ENCODE results near the gene DDC. TPM values are rescaled to one million over a fixed set of nuclear protein-coding genes. Genes with fewer than 3 reads are reported as not detected.

The DDC gene
- total and polyA plus RNA-seq, 4 donors = 1.6 to 2.5 (median 2.1) TPM

- no peak for DNase-seq (ENCODE audit: low read depth in 4 of 6, low spot score in 6 of 6)
- Histone ChIP-seq H3K27ac (ENCODE audit: low read depth, low read length) (no peak overlapping the region), H3K4me1 (ENCODE audit: control insufficient read depth, insufficient read depth, low read length) (peaks cover 4% of the 10 kb centered on the region), H3K9me3 (ENCODE audit: control insufficient read depth, insufficient read depth, low read length) (no peaks in the 10 kb centered on the region), H3K27me3 (ENCODE audit: control insufficient read depth, insufficient read depth, low read length) (no peaks in the 10 kb centered on the region), H3K36me3 (ENCODE audit: control insufficient read depth, insufficient read depth, low read length) (no peaks in the 10 kb centered on the region), H3K4me3 (ENCODE audit: low read depth, low read length) (no peak overlapping the region)
- WGBS (ENCODE audit: insufficient coverage) = 75% methylated on average over 2 of the region's 6 CpGs
These were observed 87.6 kb downstream of the DDC start for GRCh38 chr7:50477640-50478039.

GRCh38 chr7:50476953-50477625 is 88.1 kb downstream of the DDC start:
- no peaks in the 10 kb centered on the region for H3K36me3 ChIP-seq (ENCODE audit: control insufficient read depth, insufficient read depth, low read length)
- H3K4me1 ChIP-seq (ENCODE audit: control insufficient read depth, insufficient read depth, low read length) = peaks cover 4% of the 10 kb centered on the region
- H3K9me3 ChIP-seq (ENCODE audit: control insufficient read depth, insufficient read depth, low read length) = no peaks in the 10 kb centered on the region
- H3K27me3 ChIP-seq (ENCODE audit: control insufficient read depth, insufficient read depth, low read length) = no peaks in the 10 kb centered on the region
- DNase-seq (ENCODE audit: low read depth in 4 of 6, low spot score in 6 of 6) = no peak
- WGBS (ENCODE audit: insufficient coverage) = 96% methylated on average over 8 of the region's 9 CpGs
- H3K27ac ChIP-seq (ENCODE audit: low read depth, low read length) = no peak overlapping the region
- H3K4me3 ChIP-seq (ENCODE audit: low read depth, low read length) = no peak overlapping the region

- DNase-seq (ENCODE audit: low read depth in 4 of 6, low spot score in 6 of 6) = no peak
- H3K9me3 ChIP-seq (ENCODE audit: control insufficient read depth, insufficient read depth, low read length) = no peaks in the 10 kb centered on the region
- 22% methylated on average over 1 of the region's 4 CpGs for WGBS (ENCODE audit: insufficient coverage)
- H3K27me3 ChIP-seq (ENCODE audit: control insufficient read depth, insufficient read depth, low read length) = no peaks in the 10 kb centered on the region
- peaks cover 4% of the 10 kb centered on the region for H3K4me1 ChIP-seq (ENCODE audit: control insufficient read depth, insufficient read depth, low read length)
- H3K4me3 ChIP-seq (ENCODE audit: low read depth, low read length) = no peak overlapping the region
- H3K36me3 ChIP-seq (ENCODE audit: control insufficient read depth, insufficient read depth, low read length) = no peaks in the 10 kb centered on the region
- no peak overlapping the region for H3K27ac ChIP-seq (ENCODE audit: low read depth, low read length)
These were observed 89.9 kb downstream of the DDC start for GRCh38 chr7:50475340-50475739.

- 72% methylated on average over 7 of the region's 8 CpGs for WGBS (ENCODE audit: insufficient coverage)
- DNase-seq (ENCODE audit: low read depth in 4 of 6, low spot score in 6 of 6) = no peak
- no peaks in the 10 kb centered on the region for H3K36me3 ChIP-seq (ENCODE audit: control insufficient read depth, insufficient read depth, low read length)
- H3K4me1 ChIP-seq (ENCODE audit: control insufficient read depth, insufficient read depth, low read length) = peaks cover 4% of the 10 kb centered on the region
- no peaks in the 10 kb centered on the region for H3K9me3 ChIP-seq (ENCODE audit: control insufficient read depth, insufficient read depth, low read length)
- no peak overlapping the region for H3K4me3 ChIP-seq (ENCODE audit: low read depth, low read length)
- no peaks in the 10 kb centered on the region for H3K27me3 ChIP-seq (ENCODE audit: control insufficient read depth, insufficient read depth, low read length)
- no peak overlapping the region for H3K27ac ChIP-seq (ENCODE audit: low read depth, low read length)
These were observed 90.6 kb downstream of the DDC start for GRCh38 chr7:50474382-50475160.

GRCh38 chr7:50473531-50473930 is 91.7 kb downstream of the DDC start:
- H3K9me3 ChIP-seq (ENCODE audit: control insufficient read depth, insufficient read depth, low read length) = no peaks in the 10 kb centered on the region
- no peak for DNase-seq (ENCODE audit: low read depth in 4 of 6, low spot score in 6 of 6)
- 93% methylated on average over 4 of the region's 4 CpGs for WGBS (ENCODE audit: insufficient coverage)
- H3K27me3 ChIP-seq (ENCODE audit: control insufficient read depth, insufficient read depth, low read length) = no peaks in the 10 kb centered on the region
- no peak overlapping the region for H3K27ac ChIP-seq (ENCODE audit: low read depth, low read length)
- no peak overlapping the region for H3K4me3 ChIP-seq (ENCODE audit: low read depth, low read length)
- H3K4me1 ChIP-seq (ENCODE audit: control insufficient read depth, insufficient read depth, low read length) = peaks cover 4% of the 10 kb centered on the region
- no peaks in the 10 kb centered on the region for H3K36me3 ChIP-seq (ENCODE audit: control insufficient read depth, insufficient read depth, low read length)

GRCh38 chr7:50472427-50472826 is 92.8 kb downstream of the DDC start:
- Histone ChIP-seq H3K4me1 (ENCODE audit: control insufficient read depth, insufficient read depth, low read length) (peaks cover 16% of the 10 kb centered on the region), H3K27me3 (ENCODE audit: control insufficient read depth, insufficient read depth, low read length) (no peaks in the 10 kb centered on the region), H3K27ac (ENCODE audit: low read depth, low read length) (no peak overlapping the region), H3K4me3 (ENCODE audit: low read depth, low read length) (no peak overlapping the region), H3K36me3 (ENCODE audit: control insufficient read depth, insufficient read depth, low read length) (no peaks in the 10 kb centered on the region), H3K9me3 (ENCODE audit: control insufficient read depth, insufficient read depth, low read length) (no peaks in the 10 kb centered on the region)
- 88% methylated on average over 7 of the region's 7 CpGs for WGBS (ENCODE audit: insufficient coverage)
- no peak for DNase-seq (ENCODE audit: low read depth in 4 of 6, low spot score in 6 of 6)

GRCh38 chr7:50471970-50472369 is 93.2 kb downstream of the DDC start:
- no peaks in the 10 kb centered on the region for H3K27me3 ChIP-seq (ENCODE audit: control insufficient read depth, insufficient read depth, low read length)
- H3K9me3 ChIP-seq (ENCODE audit: control insufficient read depth, insufficient read depth, low read length) = no peaks in the 10 kb centered on the region
- no peak overlapping the region for H3K4me3 ChIP-seq (ENCODE audit: low read depth, low read length)
- 67% methylated on average over 2 of the region's 5 CpGs for WGBS (ENCODE audit: insufficient coverage)
- no peaks in the 10 kb centered on the region for H3K36me3 ChIP-seq (ENCODE audit: control insufficient read depth, insufficient read depth, low read length)
- no peak overlapping the region for H3K27ac ChIP-seq (ENCODE audit: low read depth, low read length)
- H3K4me1 ChIP-seq (ENCODE audit: control insufficient read depth, insufficient read depth, low read length) = peaks cover 16% of the 10 kb centered on the region
- no peak for DNase-seq (ENCODE audit: low read depth in 4 of 6, low spot score in 6 of 6)

- Histone ChIP-seq H3K4me3 (ENCODE audit: low read depth, low read length) (no peak overlapping the region), H3K36me3 (ENCODE audit: control insufficient read depth, insufficient read depth, low read length) (no peaks in the 10 kb centered on the region), H3K4me1 (ENCODE audit: control insufficient read depth, insufficient read depth, low read length) (peaks cover 16% of the 10 kb centered on the region), H3K27me3 (ENCODE audit: control insufficient read depth, insufficient read depth, low read length) (no peaks in the 10 kb centered on the region), H3K27ac (ENCODE audit: low read depth, low read length) (no peak overlapping the region), H3K9me3 (ENCODE audit: control insufficient read depth, insufficient read depth, low read length) (no peaks in the 10 kb centered on the region)
- 80% methylated on average over 13 of the region's 17 CpGs for WGBS (ENCODE audit: insufficient coverage)
- DNase-seq (ENCODE audit: low read depth in 4 of 6, low spot score in 6 of 6) = no peak
These were observed 94.7 kb downstream of the DDC start for GRCh38 chr7:50470250-50471163.

- 100% methylated on average over 1 of the region's 4 CpGs for WGBS (ENCODE audit: insufficient coverage)
- no peaks in the 10 kb centered on the region for H3K9me3 ChIP-seq (ENCODE audit: control insufficient read depth, insufficient read depth, low read length)
- no peak overlapping the region for H3K4me3 ChIP-seq (ENCODE audit: low read depth, low read length)
These were observed 96.0 kb downstream of the DDC start for GRCh38 chr7:50469181-50469580.

More at GRCh38 chr7:50469181-50469580, 96.0 kb downstream of the DDC start:
- no peaks in the 10 kb centered on the region for H3K27me3 ChIP-seq (ENCODE audit: control insufficient read depth, insufficient read depth, low read length)
- no peaks in the 10 kb centered on the region for H3K36me3 ChIP-seq (ENCODE audit: control insufficient read depth, insufficient read depth, low read length)
- H3K4me1 ChIP-seq (ENCODE audit: control insufficient read depth, insufficient read depth, low read length) = peaks cover 16% of the 10 kb centered on the region
- DNase-seq (ENCODE audit: low read depth in 4 of 6, low spot score in 6 of 6) = no peak
- H3K27ac ChIP-seq (ENCODE audit: low read depth, low read length) = no peak overlapping the region

Measured in spinal cord (tissue), 10 donors.